ENCODE results near the gene SLC25A19. TPM values are rescaled to one million over a fixed set of nuclear protein-coding genes. Genes with fewer than 3 reads are reported as not detected.

Gene SLC25A19
- total RNA-seq, 2 experiments from 2014 or later, result 46.3 to 66.4 TPM

DNA sequence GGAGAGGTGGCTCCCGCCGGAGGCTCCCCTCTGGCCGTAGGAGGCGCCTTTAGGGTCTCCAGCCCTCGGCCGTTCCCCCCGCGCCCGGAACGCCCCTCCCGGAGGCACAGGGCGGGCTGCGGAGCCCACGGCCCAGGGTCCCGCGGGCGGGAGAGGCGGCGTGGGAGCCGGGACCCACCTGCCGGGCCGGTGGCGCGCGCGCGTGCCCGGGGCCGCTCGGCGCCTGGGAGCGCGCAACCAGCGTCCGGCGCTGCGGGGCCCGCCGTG, 18.3 kb downstream of the SLC25A19 start, which contains the start of gene MIF4GD:
MIF4GD (minus strand) TSS at position 266 of the 267 bp plus-strand sequence. CDS start 1,036 bp downstream, outside the sequence.
- Mint-ChIP-seq H3K4me3 (peak within 1 kb of the TSS; percentile 86), H3K36me3 (peaks cover 17% of the 10 kb centered on the region), H3K9me3 (ENCODE audit: low read depth) (no peaks in the 10 kb centered on the region), H3K27ac (peak within 1 kb of the TSS; percentile 87), H3K4me1 (peaks cover 37% of the 10 kb centered on the region), H3K27me3 (no peaks in the 10 kb centered on the region)
- ATAC-seq (peak; percentile 31), DNase-seq (no peak)
- CTCF ChIA-PET, result interaction anchor here (0.6 to 5.8 kb wide), 44 partner anchors 8 to 362 kb away, joined by 3 to 95 read pairs (median 4); partner anchors contain the start of genes GGA3, GRB2, MRPL58 and MRPS7

DNA sequence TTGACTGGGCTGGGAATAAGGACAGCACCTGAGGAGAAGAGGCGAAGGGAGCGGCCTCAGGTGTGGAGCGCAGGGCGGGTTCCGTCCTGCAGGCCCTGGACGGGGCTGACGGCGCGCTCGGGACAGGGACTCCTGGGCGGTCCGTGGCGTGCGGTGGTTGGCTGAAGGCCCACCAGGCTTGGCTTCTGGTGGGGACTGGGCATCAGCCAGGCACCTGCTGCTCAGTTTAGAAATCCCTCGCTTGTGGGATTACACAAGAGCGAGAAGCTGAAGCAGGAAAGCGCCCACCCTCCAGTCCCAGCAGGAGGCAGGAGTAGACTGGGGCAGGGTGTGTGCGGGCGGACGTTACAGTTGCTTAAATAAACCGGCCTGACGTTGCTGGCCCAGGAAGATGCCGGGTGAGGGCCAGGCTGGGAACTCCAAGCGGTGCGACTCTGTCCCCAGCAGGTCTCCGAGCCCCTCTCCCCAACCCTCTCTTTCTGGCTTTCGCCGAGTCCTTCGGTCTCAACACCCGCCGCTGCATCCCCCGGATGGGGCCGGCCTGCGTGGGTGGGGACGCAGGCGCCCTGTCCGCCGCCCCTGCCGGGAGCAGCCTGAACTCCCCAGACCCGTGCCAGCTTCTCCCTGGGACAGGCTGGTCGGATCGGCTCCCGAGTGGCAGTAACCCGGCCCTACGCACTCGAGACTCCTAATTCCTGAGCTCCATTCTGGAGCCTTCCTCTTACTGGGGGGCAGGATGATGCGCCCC, 18.8 kb downstream of the SLC25A19 start:
- Mint-ChIP-seq H3K27ac (peak overlapping the region; percentile 87), H3K4me3 (peak overlapping the region; percentile 84), H3K9me3 (ENCODE audit: low read depth) (no peaks in the 10 kb centered on the region), H3K4me1 (peaks cover 37% of the 10 kb centered on the region), H3K36me3 (peaks cover 17% of the 10 kb centered on the region), H3K27me3 (no peaks in the 10 kb centered on the region)
- CTCF ChIA-PET, result interaction anchor here (0.5 to 5.8 kb wide), 49 partner anchors 9 to 363 kb away, joined by 3 to 95 read pairs (median 4); partner anchors contain the start of genes GGA3, GRB2, MRPL58 and MRPS7
- DNase-seq (peak; percentile 75), ATAC-seq (peak; percentile 59)

DNA sequence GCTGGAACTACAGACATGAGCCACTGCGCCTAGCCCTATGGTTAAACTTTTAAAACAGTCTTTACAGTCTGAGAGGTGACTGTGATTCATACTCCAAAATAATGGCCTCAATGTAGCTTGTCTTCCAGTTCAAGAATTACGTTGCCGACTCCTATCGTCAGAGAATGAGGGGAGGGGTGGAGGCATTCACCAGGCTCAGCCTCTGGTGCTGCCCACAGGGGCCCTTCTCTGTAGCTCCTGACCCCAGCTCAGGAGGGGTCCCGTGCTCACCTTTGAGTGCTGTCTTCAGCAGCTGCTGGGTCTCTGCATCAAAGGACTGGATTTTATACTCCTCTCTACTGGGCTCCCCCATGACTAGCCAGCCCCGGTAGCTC, 19.4 kb downstream of the SLC25A19 start:
- peak overlapping the region; percentile 87 for H3K27ac Mint-ChIP-seq
- no peaks in the 10 kb centered on the region for H3K27me3 Mint-ChIP-seq
- CTCF ChIA-PET, result interaction anchor here (0.7 to 5.8 kb wide), 22 partner anchors 9 to 265 kb away, joined by 3 to 95 read pairs (median 10); partner anchors contain the start of genes GGA3, GRB2, MRPS7 and SLC25A19
- ATAC-seq, result no peak
- no peak for DNase-seq
- peak overlapping the region; percentile 84 for H3K4me3 Mint-ChIP-seq
- no peaks in the 10 kb centered on the region for H3K9me3 Mint-ChIP-seq (ENCODE audit: low read depth)
- H3K4me1 Mint-ChIP-seq, result peaks cover 35% of the 10 kb centered on the region
- peaks cover 15% of the 10 kb centered on the region for H3K36me3 Mint-ChIP-seq

DNA sequence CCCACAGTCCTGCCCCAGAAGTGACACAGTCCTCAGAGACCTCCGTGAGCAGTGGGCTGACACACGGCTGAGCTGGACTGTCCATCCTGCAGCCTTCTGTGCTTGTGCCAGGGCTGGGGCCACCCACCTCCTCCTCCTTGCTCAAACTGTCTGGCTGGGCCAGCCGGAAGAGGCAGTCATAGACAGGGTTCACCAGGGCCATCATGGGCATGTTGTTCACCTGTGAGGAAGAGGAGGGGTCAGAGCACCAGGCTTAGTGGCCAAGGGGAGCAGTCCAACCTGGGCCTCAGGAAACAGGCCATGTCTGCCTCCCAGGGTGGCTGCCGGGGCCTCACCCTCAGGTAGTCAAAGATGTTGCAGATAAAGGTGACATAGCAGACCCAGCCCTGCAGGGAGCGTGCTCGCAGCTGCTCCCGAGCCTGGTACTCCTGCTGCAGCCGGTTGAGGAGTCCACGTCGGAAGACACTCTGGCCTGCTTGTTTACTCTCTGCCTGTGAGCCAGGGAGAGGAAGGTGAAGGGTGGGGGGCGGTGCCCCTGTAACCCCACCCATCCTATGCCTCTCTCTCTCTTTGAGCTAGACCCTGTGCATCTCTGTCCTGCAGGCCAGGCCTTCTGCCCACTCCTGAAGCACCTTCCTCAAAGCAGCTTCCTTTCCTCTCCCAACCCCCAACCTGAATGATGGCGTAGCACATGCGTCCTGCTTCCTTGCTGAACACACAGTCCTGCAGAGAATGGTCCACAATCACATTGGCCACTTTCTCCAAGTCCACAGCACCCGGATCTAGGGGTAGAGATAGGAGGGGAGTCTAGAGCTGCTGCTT, 21.6 kb downstream of the SLC25A19 start:
- Mint-ChIP-seq H3K9me3 (ENCODE audit: low read depth) (no peaks in the 10 kb centered on the region), H3K27ac (no peak overlapping the region), H3K4me3 (no peak overlapping the region), H3K4me1 (peaks cover 32% of the 10 kb centered on the region), H3K36me3 (peaks cover 16% of the 10 kb centered on the region), H3K27me3 (no peaks in the 10 kb centered on the region)
- CTCF ChIA-PET, result interaction anchor here (0.9 to 5.8 kb wide), 3 partner anchors 22 to 366 kb away, joined by 3 to 86 read pairs (median 5); partner anchors contain the start of genes SLC25A19 and SMIM5
- DNase-seq (no peak), ATAC-seq (no peak)

DNA sequence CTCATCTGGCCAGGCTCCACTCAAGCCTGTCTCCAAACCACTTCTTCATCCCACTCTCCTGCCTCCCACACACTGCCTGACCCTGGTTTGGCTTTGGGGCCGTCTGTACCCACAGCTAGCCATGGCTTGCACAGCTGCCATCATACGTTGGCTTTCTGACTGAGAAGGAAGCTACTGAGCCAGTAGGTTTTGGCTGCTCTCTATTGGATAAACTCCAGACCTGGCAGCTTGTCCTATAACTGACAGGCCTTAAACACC, 22.2 kb downstream of the SLC25A19 start:
- DNase-seq, result no peak
- Mint-ChIP-seq H3K4me3 (no peak overlapping the region), H3K27me3 (no peaks in the 10 kb centered on the region), H3K9me3 (ENCODE audit: low read depth) (no peaks in the 10 kb centered on the region), H3K27ac (no peak overlapping the region), H3K4me1 (peaks cover 32% of the 10 kb centered on the region), H3K36me3 (peaks cover 15% of the 10 kb centered on the region)
- no peak for ATAC-seq
- CTCF ChIA-PET, result interaction anchor here (0.9 kb wide), 1 partner anchor 22 kb away, joined by 3 read pairs; the partner anchor contains the start of gene SLC25A19

DNA sequence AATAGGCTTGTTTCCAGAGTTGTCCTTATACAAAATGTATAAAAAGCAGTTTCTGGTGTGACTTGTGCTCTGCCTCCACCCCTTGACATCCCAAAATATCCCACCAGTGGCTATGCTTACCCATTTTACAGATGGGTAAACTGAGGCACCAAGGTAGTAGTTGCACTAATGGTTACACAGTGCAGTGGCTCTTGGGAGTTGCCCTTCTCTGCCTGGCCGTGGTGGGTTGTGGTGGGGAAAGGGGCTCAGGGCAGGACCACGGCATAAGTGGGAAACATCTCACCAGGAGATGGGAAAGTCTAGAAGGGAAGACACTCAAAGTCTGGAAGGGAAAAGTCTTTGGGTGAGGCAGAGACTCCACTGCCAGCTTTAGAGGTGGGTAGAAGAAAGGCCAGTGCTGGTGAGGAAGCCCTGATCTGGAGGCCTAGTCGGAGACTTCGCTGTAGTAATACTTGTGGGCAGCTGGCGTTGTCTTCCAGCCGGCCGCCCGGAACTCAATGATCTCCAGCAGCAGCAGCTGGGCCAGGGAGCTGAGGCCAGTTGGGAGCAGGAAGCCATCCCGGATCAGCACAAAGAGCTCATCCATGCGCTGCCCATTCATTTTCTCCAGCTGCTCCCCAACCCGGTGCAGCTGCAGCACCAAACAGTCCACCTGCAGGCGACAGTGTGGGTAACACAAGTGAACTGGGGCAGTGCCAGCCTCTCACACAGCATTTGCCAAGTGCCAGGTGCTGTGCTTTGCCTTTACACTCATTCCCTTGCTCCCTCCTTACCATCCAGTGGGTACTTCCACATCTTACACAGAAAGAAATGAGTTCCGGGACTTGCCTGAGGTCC, 22.7 kb downstream of the SLC25A19 start:
- CTCF ChIA-PET, result interaction anchor here (0.9 kb wide), 1 partner anchor 23 kb away, joined by 3 read pairs; the partner anchor contains the start of gene SLC25A19
- Mint-ChIP-seq H3K36me3 (peaks cover 13% of the 10 kb centered on the region), H3K27me3 (no peaks in the 10 kb centered on the region), H3K4me3 (no peak overlapping the region), H3K27ac (no peak overlapping the region), H3K9me3 (ENCODE audit: low read depth) (no peaks in the 10 kb centered on the region), H3K4me1 (peaks cover 29% of the 10 kb centered on the region)
- DNase-seq, result no peak
- ATAC-seq, result no peak

DNA sequence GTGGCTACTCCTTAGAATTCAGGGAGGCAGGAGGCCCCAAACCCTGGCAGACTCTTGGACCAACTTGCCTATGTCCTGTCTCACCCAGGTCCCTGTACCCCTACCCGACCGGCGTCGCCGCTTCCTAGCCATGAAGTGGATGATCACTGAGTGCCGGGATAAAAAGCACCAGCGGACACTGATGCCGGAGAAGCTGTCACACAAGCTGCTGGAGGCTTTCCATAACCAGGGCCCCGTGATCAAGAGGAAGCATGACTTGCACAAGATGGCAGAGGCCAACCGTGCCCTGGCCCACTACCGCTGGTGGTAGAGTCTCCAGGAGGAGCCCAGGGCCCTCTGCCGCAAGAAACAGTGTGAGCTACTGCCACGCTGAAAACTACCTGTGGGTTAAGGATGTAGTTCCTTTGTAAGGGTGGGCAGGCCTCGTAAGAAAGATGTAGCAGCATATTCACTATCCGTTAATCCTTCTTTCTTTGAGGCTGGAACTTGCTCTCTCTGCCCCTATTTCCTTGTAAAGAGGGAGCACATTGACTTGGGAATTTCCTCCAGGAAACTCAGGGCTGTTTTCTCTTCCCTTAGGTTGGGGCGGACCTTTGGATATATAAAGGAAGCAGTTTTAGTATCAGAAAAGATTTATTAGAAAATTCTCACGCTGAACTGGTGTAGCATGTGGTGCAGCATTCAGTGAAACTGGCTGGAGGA, 23.5 kb downstream of the SLC25A19 start:
- no peak for ATAC-seq
- no peaks in the 10 kb centered on the region for H3K9me3 Mint-ChIP-seq (ENCODE audit: low read depth)
- H3K4me3 Mint-ChIP-seq, result no peak overlapping the region
- no peak for DNase-seq
- H3K4me1 Mint-ChIP-seq, result peaks cover 31% of the 10 kb centered on the region
- CTCF ChIA-PET, result no interaction called here
- no peaks in the 10 kb centered on the region for H3K27me3 Mint-ChIP-seq
- H3K27ac Mint-ChIP-seq, result no peak overlapping the region
- H3K36me3 Mint-ChIP-seq, result peaks cover 13% of the 10 kb centered on the region

DNA sequence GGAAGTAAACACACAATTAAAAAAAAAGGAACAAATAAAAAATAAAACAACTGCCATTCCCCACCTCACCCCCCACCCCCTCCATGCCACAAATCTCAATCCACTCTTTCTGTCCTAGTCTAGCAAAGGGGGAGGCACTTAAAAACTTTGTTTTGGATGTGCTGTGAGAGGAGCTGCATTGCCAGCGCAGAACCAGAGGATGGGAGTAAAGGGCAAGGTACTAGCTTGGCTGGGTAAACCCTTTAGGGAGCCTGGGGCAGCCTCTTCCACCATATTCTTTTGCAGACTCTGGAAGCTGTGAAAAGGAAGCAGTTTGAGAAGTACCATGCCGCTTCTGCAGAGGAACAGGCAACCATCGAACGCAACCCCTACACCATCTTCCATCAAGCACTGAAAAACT, 26.2 kb downstream of the SLC25A19 start:
- Mint-ChIP-seq H3K9me3 (ENCODE audit: low read depth) (no peaks in the 10 kb centered on the region), H3K36me3 (peaks cover 17% of the 10 kb centered on the region), H3K27me3 (no peaks in the 10 kb centered on the region), H3K4me1 (peaks cover 40% of the 10 kb centered on the region), H3K27ac (peak overlapping the region; percentile 99), H3K4me3 (peak overlapping the region; percentile 94)
- ATAC-seq (no peak), DNase-seq (no peak)
- CTCF ChIA-PET, result interaction anchor here (1.0 to 6.2 kb wide), 10 partner anchors 8 to 149 kb away, joined by 3 to 95 read pairs (median 12); partner anchors contain the start of genes GRB2, MIF4GD and SLC25A19

DNA sequence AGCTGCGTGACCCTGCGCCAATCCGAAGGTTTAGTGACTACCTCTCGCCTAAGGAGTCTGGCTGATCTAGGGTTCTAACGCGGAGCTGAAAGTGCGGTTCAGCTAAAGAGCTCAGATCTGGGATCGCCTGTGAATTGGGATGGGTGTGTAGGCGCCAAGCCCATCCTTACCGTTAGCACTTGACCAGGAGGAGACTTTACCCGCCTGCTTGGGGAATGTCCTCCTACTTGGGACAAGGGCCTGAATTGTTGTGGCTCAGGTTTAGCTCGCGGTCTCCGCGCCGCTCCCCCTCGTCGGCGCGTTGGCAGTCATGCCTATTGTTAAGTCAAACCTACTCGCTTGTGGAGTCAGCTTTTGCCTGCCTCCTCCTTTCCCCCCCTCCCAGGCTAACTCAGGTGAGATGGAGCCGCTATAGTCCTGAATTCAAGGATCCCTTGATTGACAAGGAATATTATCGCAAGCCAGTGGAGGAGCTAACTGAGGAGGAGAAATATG, 27.1 kb downstream of the SLC25A19 start:
- H3K9me3 Mint-ChIP-seq (ENCODE audit: low read depth), result no peaks in the 10 kb centered on the region
- peaks cover 17% of the 10 kb centered on the region for H3K36me3 Mint-ChIP-seq
- no peak for ATAC-seq
- no peaks in the 10 kb centered on the region for H3K27me3 Mint-ChIP-seq
- peak overlapping the region; percentile 94 for H3K4me3 Mint-ChIP-seq
- peak overlapping the region; percentile 99 for H3K27ac Mint-ChIP-seq
- CTCF ChIA-PET, result interaction anchor here (0.7 to 6.2 kb wide), 15 partner anchors 9 to 174 kb away, joined by 3 to 95 read pairs (median 4); partner anchors contain the start of genes GRB2, MIF4GD, SLC16A5 and SLC25A19
- peaks cover 42% of the 10 kb centered on the region for H3K4me1 Mint-ChIP-seq
- no peak for DNase-seq

DNA sequence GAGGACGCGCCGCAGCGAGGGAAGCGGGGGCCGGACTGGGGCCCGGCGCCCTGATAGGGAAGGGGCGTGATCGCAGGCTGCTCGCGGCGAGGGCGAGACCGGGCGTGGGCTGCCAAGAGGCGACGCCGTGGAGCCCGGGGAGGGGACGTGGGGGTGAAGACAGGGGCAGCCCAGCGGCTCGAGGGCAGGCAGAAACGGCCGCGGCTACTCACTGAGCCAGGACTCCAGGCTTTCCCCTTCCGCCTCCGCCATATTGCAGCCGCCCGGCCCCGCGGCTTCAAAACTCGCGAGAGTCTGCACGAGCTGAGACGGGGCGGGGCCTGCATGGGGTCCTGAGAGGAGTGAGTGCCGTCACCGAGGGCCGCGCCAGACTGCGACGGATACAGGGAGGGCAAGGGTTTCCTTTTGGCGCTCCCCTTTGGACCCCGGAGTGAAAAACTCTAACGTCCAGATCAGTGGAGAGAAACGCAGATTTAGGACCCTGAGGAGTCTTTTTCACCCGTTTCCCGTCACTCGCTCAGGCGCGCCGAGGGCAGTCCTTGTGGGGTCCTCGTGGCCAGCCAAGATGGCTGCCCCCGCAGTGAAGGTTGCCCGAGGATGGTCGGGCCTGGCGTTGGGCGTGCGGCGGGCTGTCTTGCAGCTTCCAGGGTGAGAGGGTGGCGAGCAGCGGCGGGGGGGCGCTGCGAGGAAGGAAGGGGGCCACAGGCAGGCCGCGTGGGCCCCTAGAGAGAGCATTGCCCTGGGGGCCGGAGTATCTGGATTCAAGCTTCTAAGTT, 27.7 kb downstream of the SLC25A19 start, which contains the start of the genes GGA3 and MRPS7:
GGA3 (minus strand) TSS at position 271 of the 776 bp plus-strand sequence; CDS start at position 252, 19 bp downstream.
MRPS7 (plus strand) TSS at position 544 of the 776 bp plus-strand sequence; CDS start at position 566, 22 bp downstream.
- DNase-seq (peak; percentile 97), ATAC-seq (peak; percentile 96)
- Mint-ChIP-seq H3K4me3 (peak within 1 kb of the TSS; percentile 94), H3K27ac (peak within 1 kb of the TSS; percentile 99), H3K4me1 (peaks cover 44% of the 10 kb centered on the region), H3K27me3 (no peaks in the 10 kb centered on the region), H3K36me3 (peaks cover 14% of the 10 kb centered on the region), H3K9me3 (ENCODE audit: low read depth) (no peaks in the 10 kb centered on the region)
- CTCF ChIA-PET, result interaction anchor here (0.9 to 6.2 kb wide), 20 partner anchors 9 to 174 kb away, joined by 3 to 95 read pairs (median 6); partner anchors contain the start of genes GRB2, MIF4GD, SLC16A5 and SLC25A19

DNA sequence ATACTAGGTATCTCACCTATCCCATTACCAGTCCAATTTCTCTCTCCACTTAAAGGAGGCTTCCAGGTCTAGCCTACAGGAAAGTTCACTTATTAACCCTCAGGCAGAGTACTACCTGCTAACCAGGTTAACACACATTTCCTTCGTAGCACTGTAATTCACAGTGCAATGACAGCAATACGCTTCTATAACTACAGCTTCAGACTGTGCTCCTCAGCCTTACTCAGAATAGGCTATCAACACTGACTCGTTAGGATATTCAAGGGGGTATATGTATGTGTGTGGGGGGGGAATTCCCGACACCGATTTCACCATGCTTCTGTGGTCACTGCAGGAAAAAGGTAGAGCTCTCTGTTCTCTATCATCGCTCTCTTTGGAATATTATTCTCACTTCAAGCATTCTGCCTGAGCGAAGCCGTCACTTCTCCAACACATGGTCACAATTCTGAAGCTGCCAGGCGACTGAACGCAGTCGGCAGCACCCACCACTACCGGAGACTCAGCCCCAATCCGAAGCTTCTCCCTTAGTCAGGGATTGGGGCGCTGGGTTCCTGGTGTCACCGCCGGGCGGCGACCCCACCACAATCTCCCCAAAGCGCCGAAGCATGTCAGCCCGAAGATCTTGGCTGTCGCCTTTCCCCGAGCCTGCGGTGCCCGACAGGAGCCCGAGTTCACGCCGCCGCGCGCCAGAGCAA, 28.4 kb downstream of the SLC25A19 start:
- peak; percentile 22 for ATAC-seq
- H3K36me3 Mint-ChIP-seq, result peaks cover 14% of the 10 kb centered on the region
- H3K4me1 Mint-ChIP-seq, result peaks cover 47% of the 10 kb centered on the region
- H3K9me3 Mint-ChIP-seq (ENCODE audit: low read depth), result no peaks in the 10 kb centered on the region
- peak; percentile 64 for DNase-seq
- CTCF ChIA-PET, result interaction anchor here (0.9 to 6.2 kb wide), 17 partner anchors 10 to 151 kb away, joined by 3 to 95 read pairs (median 7); partner anchors contain the start of genes GRB2 and MIF4GD
- H3K27ac Mint-ChIP-seq, result peak overlapping the region; percentile 99
- H3K27me3 Mint-ChIP-seq, result no peaks in the 10 kb centered on the region
- H3K4me3 Mint-ChIP-seq, result peak overlapping the region; percentile 94
